GM12873 (cell line): ENCODE data around the gene TMPRSS2.

ENCODE experiments used
- CTCF ChIP-seq: IDR thresholded peaks from 2 replicates; pipeline ENCODE4 v1.5.1; 2012; ENCODE audit warnings: low read depth, mild to moderate bottlenecking, moderate library complexity, low read length, control low read depth; ENCODE audit not compliant: insufficient read depth; ENCODE audit errors: missing control alignments

TMPRSS2 gene

GRCh38 chr21:41458559-41458958 lies 49.4 kb downstream of the TMPRSS2 start:
- TF ChIP-seq CTCF: no peak

GRCh38 chr21:41458121-41458520 lies 49.8 kb downstream of the TMPRSS2 start:
- TF ChIP-seq CTCF: no peak

- TF ChIP-seq CTCF: no peak
Measured at GRCh38 chr21:41453761-41454160, 54.2 kb downstream of the TMPRSS2 start.

GRCh38 chr21:41453198-41453597 lies 54.8 kb downstream of the TMPRSS2 start:
- TF ChIP-seq CTCF: no peak

- no peak for TF ChIP-seq CTCF
Measured at GRCh38 chr21:41451753-41452676, 55.9 kb downstream of the TMPRSS2 start.

- TF ChIP-seq CTCF: no peak
Measured at GRCh38 chr21:41449613-41450012, 58.3 kb downstream of the TMPRSS2 start.

GRCh38 chr21:41447356-41447755 lies 60.6 kb downstream of the TMPRSS2 start:
- no peak for TF ChIP-seq CTCF
